NCI-H1417 treated with DMSO at 0.1 percent for 48 hours (cell line): ENCODE data around the gene HMCN2.
"Not testable (repeated sequence)": the region's sequence is repeated elsewhere in the genome, so short reads cannot be mapped to it uniquely, and the experiment has no call there.

Experiments
- DNase-seq: peaks from one replicate; lab custom pipeline; 2025; lab: John Stamatoyannopoulos, UW

Gene HMCN2

GRCh38 chr9:130330202-130330862 is 64.8 kb downstream of the HMCN2 start:
- no peak for DNase-seq

GRCh38 chr9:130331061-130331460 is 65.5 kb downstream of the HMCN2 start:
- DNase-seq = no peak

GRCh38 chr9:130331573-130331972 is 66.0 kb downstream of the HMCN2 start:
- DNase-seq = no peak

- DNase-seq = no peak
Measured at GRCh38 chr9:130332384-130332926, 66.9 kb downstream of the HMCN2 start.

GRCh38 chr9:130333041-130333711 is 67.6 kb downstream of the HMCN2 start:
- no peak for DNase-seq

GRCh38 chr9:130333712-130334062 is 68.1 kb downstream of the HMCN2 start:
- DNase-seq = no peak

GRCh38 chr9:130334915-130335314 is 69.4 kb downstream of the HMCN2 start:
- no peak for DNase-seq

- no peak for DNase-seq
Measured at GRCh38 chr9:130336027-130336610, 70.6 kb downstream of the HMCN2 start.

- no peak for DNase-seq
Measured at GRCh38 chr9:130336885-130337284, 71.3 kb downstream of the HMCN2 start.

GRCh38 chr9:130337318-130337717 is 71.8 kb downstream of the HMCN2 start:
- no peak for DNase-seq

GRCh38 chr9:130337784-130338380 is 72.3 kb downstream of the HMCN2 start:
- DNase-seq = no peak

GRCh38 chr9:130338891-130339290 is 73.3 kb downstream of the HMCN2 start:
- not testable (repeated sequence) for DNase-seq

- no peak for DNase-seq
Measured at GRCh38 chr9:130339306-130339705, 73.7 kb downstream of the HMCN2 start.

GRCh38 chr9:130340011-130340410 is 74.5 kb downstream of the HMCN2 start:
- no peak for DNase-seq

GRCh38 chr9:130340557-130340956 is 75.0 kb downstream of the HMCN2 start:
- not testable (repeated sequence) for DNase-seq

GRCh38 chr9:130341128-130341527 is 75.6 kb downstream of the HMCN2 start:
- DNase-seq = no peak

- no peak for DNase-seq
Measured at GRCh38 chr9:130341839-130342713, 76.5 kb downstream of the HMCN2 start.

GRCh38 chr9:130342714-130343085 is 77.1 kb downstream of the HMCN2 start:
- no peak for DNase-seq

- DNase-seq = no peak
Measured at GRCh38 chr9:130343445-130343918, 77.9 kb downstream of the HMCN2 start.

- DNase-seq = no peak
Measured at GRCh38 chr9:130344366-130344765, 78.8 kb downstream of the HMCN2 start.

GRCh38 chr9:130345009-130345896 is 79.7 kb downstream of the HMCN2 start:
- no peak for DNase-seq
